GM18951 (cell line): ENCODE data around the gene AP3B1.
"Not testable (repeated sequence)": the region's sequence is repeated elsewhere in the genome, so short reads cannot be mapped to it uniquely, and the experiment has no call there.

Experiments used
- POLR2A ChIP-seq: IDR thresholded peaks from 4 replicates; pipeline ENCODE4 v1.6.1; 2011; ENCODE audit warnings: mild to moderate bottlenecking; ENCODE audit not compliant: insufficient read length, insufficient read depth; ENCODE audit errors: extremely low read depth
- in situ Hi-C: fragments of 300-500 bp; cut with MboI; formaldehyde crosslinking; loops from one replicate; pipeline ENCODE4 v1.12.0; 2022; ENCODE audit warnings: low sequenced_read_pairs, mixed read lengths, inconsistent platforms; ENCODE audit not compliant: unreplicated experiment

The AP3B1 gene

DNA sequence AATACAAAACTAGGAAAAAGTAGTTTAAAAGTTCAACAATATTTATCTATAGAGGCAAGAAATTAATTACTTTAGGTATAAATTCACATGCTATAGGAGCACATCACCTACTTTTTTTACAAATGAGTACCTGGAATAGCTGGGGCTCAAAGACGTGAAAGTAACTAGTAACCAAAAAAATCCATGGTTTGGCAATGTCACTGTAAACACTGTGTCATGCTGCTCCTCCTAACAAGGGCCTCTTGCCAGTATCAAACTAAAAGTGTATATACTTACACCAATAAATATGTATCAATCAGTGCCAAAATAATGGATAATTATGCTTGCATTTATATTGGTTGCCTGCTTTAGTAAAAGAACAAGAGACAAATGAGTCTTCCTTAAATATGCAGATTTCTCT lies 78.9 kb downstream of the AP3B1 start:
- in situ Hi-C loops, result no loop called here
- no peak for TF ChIP-seq POLR2A

DNA sequence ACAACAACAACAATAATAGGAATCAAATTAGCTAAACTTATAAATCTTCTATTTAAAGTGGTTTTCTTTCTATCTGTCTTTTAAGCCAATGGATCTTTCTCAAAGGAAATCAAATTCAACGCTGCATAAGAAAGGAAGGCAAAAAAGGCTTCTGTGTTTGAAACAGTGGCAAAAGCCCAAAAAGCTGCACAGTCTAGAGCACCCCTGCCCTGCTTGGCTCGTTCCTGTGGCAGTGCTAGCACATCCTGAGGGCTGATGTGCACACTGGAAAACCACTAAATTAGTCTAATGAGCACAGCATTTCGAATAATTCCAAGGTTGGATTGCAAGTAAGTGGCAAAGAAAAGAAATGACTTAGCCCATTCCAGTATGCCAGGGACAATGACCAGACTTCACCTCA lies 80.7 kb downstream of the AP3B1 start:
- in situ Hi-C loops, result no loop called here

DNA sequence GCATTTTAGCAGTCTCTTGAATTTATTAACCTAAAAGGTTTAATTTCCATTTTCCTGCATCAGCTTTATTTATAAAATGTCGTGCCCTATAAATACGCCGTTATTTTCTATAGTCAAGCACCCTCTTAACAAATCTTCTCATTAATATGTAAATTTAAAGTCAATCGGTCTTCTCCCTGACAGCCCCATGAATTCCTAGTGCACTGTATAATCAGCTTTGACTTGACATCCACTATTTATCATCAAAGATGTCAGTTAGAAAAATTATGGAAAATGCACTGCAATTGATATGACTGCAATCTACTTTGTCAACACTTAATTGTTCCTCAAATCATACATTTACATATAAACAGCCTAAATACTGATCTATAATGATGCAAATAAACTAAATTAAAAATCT lies 83.4 kb downstream of the AP3B1 start:
- TF ChIP-seq POLR2A, result no peak
- in situ Hi-C loops, result no loop called here

More for the DNA sequence above, 80.7 kb downstream of the AP3B1 start:
- no peak for TF ChIP-seq POLR2A

DNA sequence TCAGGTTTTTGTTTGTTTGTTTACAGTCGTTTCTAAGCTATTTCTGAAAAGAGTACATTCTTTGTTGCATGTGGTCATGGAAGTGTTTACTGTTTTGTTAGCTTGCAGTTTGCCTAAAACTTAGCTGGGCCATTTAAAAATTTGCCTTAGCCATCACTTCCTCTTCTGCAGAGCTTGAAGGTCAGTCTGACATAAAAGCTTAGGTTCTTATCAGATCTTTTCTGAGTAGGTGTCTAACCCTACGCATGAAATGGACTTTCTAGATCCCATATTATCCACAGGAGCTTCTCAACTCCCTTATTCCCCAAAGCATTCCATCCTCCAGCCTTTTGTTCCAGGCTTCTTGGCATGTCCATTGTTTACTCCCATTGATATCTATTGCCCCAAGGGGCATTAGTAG lies 90.3 kb downstream of the AP3B1 start:
- no peak for TF ChIP-seq POLR2A
- in situ Hi-C loops, result no loop called here

DNA sequence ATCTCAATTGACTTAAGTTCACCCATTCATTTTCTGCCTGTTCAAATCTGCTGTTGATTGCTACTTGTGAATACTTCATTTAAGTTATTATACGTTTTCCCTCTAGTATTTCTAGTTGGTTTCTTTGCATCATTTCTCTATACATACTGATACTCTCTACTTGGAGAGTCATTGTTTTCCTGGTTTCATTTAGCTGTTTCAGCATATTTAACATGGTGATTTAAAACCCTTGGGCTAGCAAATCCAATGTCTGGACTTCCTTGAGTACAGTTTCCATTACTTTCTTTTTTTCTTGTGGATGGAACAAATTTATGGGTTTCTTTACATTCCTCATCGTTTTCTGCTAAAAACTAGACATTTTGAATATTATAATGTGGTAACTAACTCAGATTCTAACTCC lies 90.7 kb downstream of the AP3B1 start:
- in situ Hi-C loops, result no loop called here

DNA sequence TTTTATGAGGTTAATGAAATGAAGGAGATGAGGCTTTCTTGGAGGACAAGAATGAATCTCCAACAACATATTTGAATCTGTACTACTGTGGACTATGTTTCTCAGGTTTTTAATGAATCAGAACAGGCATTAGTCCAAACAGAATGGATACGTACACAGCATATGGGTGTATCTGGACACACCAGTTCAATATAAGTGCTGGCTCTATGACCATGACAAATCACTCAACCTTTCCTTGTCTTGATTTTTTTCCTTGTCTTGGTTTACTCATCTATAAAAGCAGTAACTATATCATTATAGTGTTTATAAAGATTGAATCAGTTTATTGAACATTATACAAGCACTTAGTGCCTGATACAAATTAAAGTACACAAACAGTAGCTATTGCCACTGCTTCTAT lies 104.1 kb downstream of the AP3B1 start:
- in situ Hi-C loops, result no loop called here
- TF ChIP-seq POLR2A, result no peak

More for the DNA sequence above, 90.7 kb downstream of the AP3B1 start:
- TF ChIP-seq POLR2A, result no peak

DNA sequence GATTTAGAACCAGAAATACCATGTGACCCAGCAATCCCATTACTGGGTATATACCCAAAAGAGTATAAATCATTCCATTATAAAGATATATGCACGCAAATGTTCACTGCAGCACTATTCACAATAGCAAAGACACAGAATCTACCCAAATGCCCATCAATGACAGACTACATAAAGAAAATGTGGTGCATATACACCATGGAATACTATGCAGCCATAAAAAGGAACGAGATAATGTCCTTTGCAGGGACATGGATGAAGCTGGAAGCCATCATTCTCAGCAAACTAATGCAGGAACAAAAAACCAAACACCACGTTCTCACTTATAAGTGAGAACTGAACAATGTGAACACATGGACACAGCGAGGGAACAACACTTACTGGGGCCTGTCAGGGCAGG lies 105.8 kb downstream of the AP3B1 start:
- in situ Hi-C loops, result not testable (repeated sequence)

DNA sequence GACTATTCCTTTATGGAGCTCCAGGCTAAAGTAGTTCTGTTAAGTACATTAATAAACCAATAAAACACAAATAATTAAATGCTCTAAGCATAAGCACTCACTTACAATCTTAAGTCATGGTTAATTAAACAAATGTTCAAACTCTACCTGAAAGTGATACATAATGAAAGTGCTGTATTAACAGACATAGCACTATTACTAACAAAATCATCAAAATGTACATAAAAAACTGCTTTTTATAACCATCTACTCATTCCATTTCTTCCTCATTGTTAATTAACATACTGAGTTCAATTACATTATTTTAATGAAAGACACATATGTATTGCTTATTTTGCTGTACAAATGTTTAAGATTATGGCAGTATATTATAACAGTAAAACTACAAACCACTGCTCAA lies 107.3 kb downstream of the AP3B1 start:
- TF ChIP-seq POLR2A, result no peak
- in situ Hi-C loops, result no loop called here

DNA sequence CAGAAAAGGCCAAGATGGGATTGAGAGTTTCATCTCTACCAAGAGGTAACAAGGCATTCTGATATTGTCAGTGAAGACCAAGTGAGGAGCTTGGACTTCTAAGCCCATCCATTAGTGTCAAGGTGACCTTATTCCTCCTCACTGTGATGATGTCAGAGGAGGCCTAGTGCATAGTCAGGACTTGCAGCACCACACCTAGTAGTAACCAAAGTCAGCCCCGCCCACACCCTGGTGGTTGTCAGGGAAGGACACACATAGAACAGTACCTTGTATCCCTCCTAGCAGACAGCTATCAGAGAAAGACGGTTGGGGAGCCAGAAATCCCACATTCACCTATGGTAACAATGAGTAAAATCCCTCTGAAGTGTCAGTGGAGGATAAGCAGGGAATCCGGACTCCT lies 111.7 kb downstream of the AP3B1 start:
- in situ Hi-C loops, result no loop called here
- no peak for TF ChIP-seq POLR2A

DNA sequence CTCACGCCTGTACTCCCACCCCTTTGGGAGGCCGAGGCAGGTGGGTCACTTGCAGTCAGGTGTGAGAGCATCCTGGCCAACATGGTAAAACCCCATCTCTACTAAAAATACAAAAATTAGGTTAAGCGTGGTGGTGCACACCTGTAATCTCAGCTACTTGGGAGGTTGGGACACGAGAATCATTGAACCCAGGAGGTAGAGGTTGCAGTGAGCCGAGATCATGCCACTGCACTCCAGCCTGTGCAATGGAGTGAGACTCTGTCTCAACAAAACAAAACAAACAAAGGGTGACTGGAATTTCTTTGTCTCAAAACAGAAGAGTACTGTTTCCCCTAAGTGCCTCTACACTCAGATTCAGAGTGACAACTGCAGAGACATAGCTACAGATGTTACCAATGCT lies 116.1 kb downstream of the AP3B1 start:
- no peak for TF ChIP-seq POLR2A
- in situ Hi-C loops, result no loop called here

DNA sequence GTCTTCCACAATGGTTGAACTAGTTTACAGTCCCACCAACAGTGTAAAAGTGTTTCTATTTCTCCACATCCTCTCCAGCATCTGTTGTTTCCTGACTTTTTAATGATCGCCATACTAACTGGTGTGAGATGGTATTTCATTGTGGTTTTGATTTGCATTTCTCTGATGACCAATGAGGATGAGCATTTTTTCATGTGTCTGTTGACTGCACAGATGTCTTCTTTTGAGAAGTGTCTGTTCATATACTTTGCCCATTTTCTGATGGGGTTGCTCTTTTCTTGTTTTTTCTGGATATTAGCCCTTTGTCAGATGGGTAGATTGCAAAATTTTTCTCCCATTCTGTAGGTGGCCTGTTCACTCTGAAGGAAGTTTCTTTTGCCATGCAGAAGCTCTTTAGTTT lies 124.2 kb downstream of the AP3B1 start:
- in situ Hi-C loops, result not testable (repeated sequence)

DNA sequence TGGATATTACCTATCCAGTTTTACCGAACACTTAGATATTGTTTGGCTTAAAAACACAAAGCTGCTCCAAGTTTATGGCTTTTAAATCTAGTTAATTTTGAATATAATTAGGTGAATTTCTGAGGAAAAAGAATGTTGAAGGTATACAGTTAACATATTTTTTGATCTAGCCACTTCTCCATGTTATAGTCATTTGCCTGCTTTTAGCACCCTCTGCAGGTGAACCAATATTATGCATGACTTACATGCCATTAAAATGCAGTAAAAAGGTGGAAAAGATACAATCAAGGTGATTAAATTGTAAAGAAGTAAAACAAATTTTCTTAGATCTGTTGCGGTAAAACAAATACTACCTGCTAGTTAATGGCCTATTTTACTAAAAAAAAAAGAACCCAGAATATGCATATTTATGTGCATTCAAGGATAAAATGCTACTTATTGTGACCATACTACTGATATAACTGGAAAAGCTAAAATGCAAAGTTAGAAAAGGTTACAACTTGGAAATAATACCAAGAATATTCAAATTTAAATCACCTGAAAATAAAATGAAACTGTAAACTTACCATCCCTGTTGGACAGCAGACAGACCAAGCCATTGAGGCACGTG lies 132.1 kb downstream of the AP3B1 start:
- no peak for TF ChIP-seq POLR2A
- in situ Hi-C loops, result loop anchor here (10.0 kb wide), 1 partner anchor 518 kb away; no protein-coding TSS in a partner anchor

DNA sequence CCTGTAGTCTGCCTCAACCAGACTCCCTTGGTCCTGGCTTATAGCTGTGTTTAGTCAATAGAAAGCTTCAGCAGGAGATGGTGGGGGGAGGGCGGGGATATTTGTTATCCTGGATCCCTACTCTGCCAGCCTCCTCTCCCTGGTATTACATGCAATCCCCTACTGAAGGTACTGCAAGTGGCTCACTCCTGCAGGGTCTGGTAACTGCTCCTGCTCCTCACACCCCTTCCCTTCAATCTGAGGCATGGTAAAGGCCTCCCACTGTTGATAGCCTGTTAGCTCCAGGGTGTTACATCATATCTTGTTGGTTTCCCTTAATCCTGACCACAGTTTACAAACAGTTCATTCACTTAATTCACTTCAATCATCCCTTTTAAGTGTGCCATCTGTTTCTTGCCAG lies 137.5 kb downstream of the AP3B1 start:
- in situ Hi-C loops, result no loop called here
- TF ChIP-seq POLR2A, result no peak

DNA sequence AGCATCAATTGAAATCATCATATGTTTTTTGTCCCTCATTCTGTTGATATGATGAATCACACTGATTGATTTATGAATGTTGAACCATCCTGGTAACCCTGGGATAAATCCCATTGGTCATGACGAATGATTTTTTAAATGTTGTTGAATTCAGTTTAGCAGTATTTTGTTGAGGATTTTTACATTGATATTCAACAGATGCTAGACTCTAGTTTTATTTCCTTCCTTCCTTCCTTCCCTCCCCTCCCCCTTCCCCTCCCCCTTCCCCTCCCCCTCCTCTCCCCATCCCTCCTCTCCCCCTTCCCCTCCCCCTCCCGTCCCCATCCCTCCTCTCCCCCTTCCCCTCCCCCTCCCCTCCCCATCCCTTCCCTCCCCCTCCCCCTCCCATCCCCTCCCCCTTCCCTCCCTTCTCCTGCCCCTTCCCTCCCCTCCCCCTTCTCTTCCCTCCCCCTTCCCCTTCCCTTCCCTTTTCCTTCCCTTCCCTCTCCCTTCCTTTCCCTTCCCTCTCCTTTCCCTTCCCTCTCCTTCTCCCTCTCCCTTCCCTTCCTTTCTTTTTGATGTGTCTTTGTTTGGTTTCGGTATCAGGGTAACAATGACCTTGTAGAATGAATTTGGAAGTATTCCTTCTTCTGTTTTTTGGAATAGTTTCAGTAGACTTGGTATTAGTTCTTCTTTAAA lies 142.8 kb downstream of the AP3B1 start:
- in situ Hi-C loops, result no loop called here
- TF ChIP-seq POLR2A, result no peak

DNA sequence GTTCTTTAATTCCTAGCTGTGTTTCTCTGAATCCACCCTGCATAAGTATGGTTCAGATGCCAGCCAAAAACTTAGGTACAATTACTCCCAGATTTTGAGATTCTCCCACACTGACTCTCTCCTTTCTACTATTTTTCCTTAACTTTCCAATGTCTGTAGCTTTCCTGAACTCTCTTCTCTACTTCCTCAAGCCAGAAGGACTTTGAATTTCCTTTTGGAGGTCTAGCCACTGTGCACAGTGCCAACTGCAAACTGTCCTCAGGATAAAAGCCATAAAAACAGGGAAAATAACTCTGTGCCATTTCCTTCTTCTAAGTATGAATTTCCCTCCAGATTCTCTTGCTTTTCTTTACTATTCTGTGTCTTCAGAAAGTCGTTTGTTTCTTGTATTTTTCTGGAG lies 157.2 kb downstream of the AP3B1 start:
- no peak for TF ChIP-seq POLR2A
- in situ Hi-C loops, result no loop called here

DNA sequence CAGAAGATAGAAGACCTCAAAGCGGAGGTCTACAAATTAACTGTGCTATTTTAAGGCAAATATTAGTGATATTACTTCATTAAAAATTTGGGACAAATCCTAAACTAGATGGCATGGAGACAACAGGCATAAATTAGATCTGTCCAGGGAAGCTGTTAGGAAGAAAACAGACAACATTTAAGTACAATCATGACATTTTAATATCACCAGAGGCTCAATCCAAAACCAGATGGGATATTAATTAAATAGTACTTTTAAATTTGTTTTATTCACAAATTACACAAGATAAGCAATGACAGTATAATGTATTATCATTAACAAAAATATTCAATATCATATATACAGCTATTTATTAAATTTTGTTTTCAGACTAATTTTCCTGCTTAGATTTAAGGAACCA lies 161.1 kb downstream of the AP3B1 start:
- in situ Hi-C loops, result no loop called here
- no peak for TF ChIP-seq POLR2A
